Karpas-422 (cell line): ENCODE data around the gene IQSEC1. TPM values are rescaled to one million over a fixed set of nuclear protein-coding genes. Genes with fewer than 3 reads are reported as not detected.

ENCODE experiments used
- DNase-seq: peaks from one replicate; pipeline ENCODE4 v3.0.0-alpha.2; 2015
- H2AFZ ChIP-seq: fragments of 200-600 bp; sonication (generic); 2 replicates; pipeline ENCODE4 v1.6.1; 2014; ENCODE audit warnings: antibody characterized with exemption, low read length, mixed read lengths
- H3K27ac ChIP-seq: fragments of 200-600 bp; sonication (generic); 2 replicates; pipeline ENCODE4 v1.5.1; 2014; ENCODE audit warnings: mild to moderate bottlenecking, low read length, moderate library complexity
- H3K27me3 ChIP-seq: fragments of 200-600 bp; sonication (generic); 2 replicates; pipeline ENCODE4 v1.6.1; 2014; ENCODE audit warnings: low read length, mixed read lengths
- H3K36me3 ChIP-seq: fragments of 200-600 bp; sonication (generic); 2 replicates; pipeline ENCODE4 v1.6.1; 2014; ENCODE audit warnings: low read length, mixed read lengths; ENCODE audit not compliant: insufficient read depth
- H3K4me1 ChIP-seq: fragments of 200-600 bp; sonication (generic); 2 replicates; pipeline ENCODE4 v1.6.1; 2014; ENCODE audit warnings: mild to moderate bottlenecking, low read length, mixed read lengths
- H3K4me2 ChIP-seq: fragments of 200-600 bp; sonication (generic); 2 replicates; pipeline ENCODE4 v1.6.1; 2014; ENCODE audit warnings: low read length, low read depth, mild to moderate bottlenecking; ENCODE audit not compliant: poor library complexity, severe bottlenecking
- H3K4me3 ChIP-seq: fragments of 200-600 bp; sonication (generic); 2 replicates; pipeline ENCODE4 v1.5.1; 2014; ENCODE audit warnings: mild to moderate bottlenecking, antibody characterized with exemption, low read length, mixed read lengths
- H3K79me2 ChIP-seq: fragments of 200-600 bp; sonication (generic); 2 replicates; pipeline ENCODE4 v1.6.1; 2014; ENCODE audit warnings: mild to moderate bottlenecking, low read length, mixed read lengths
- H3K9ac ChIP-seq: fragments of 200-600 bp; sonication (generic); 2 replicates; pipeline ENCODE4 v1.6.0; 2014; ENCODE audit warnings: low read length
- H3K9me2 ChIP-seq: fragments of 200-600 bp; sonication (generic), shearing (Covaris generic); replicated peaks from 2 replicates; pipeline ENCODE4 v1.6.0; 2014; ENCODE audit warnings: mild to moderate bottlenecking, low read length, moderate library complexity; ENCODE audit not compliant: insufficient read depth
- H3K9me3 ChIP-seq: fragments of 300-700, 200-600 bp; sonication (generic); 2 replicates; pipeline ENCODE4 v1.6.1; 2014; ENCODE audit warnings: low read length, mixed read lengths
- H4K20me1 ChIP-seq: fragments of 200-600 bp; sonication (generic); 2 replicates; pipeline ENCODE4 v1.6.1; 2014; ENCODE audit warnings: mild to moderate bottlenecking, antibody characterized with exemption, low read length, low read depth; ENCODE audit not compliant: insufficient read depth
- total RNA-seq: library from RNA; depleted of rRNA; stranded (reverse); fragments of >200 nt; shearing (Covaris generic); gene quantifications from 2 replicates; pipeline ENCODE4 v1.2.3, GENCODE V29; 2014; ENCODE audit warnings: low replicate concordance; rRNA removed

IQSEC1 gene
- 4.7 and 8.2 TPM in 2 replicates for total RNA-seq

DNA sequence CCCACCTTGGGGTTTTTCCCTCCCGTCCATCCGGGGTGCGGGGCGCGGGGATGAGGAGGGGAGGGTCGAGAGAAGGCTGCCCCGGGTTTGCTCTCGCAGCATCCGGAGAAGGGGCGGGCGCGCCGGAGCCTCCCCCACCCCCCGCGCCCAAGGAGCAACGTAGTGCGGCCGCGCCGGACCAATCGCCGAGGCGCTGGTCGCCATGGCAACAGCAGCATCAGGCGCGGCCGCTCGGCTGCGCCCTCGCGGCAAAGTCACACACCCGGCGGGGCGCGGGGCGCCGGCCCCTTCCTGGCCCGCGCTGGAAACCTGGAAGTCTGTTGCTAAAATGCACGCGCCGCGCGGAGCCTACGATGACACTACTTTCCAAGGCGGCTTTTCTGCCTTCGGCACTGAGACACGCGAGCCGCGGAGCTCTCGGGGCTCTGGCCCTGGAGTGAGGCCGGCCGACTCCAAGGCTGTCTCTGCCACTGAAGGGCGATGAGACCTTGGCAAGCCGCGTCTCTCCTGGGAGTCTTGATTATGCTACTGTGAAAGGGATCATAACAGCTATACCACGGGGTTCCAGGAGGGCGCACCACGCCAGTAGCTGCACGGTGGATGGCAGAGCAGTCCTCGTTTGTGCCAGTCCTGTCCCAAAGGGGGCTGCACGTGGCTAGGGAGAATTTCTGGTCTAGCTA, at the start of gene IQSEC1:
Gene IQSEC1 (minus strand): TSS at position 104 of the 680 bp plus-strand sequence. CDS start 415 bp downstream, outside the sequence.
- H3K4me2 ChIP-seq: peak within 1 kb of the TSS; percentile 67
- peak within 1 kb of the TSS; percentile 61 for H3K4me3 ChIP-seq
- H3K27me3 ChIP-seq: no peaks in the 10 kb centered on the region; the same call in 1 of the 2 replicates
- H2AFZ ChIP-seq: no peak within 1 kb of the TSS
- peak; percentile 90 for DNase-seq
- no peaks in the 10 kb centered on the region for H3K79me2 ChIP-seq
- H4K20me1 ChIP-seq: peaks cover 76% of the 10 kb centered on the region
- H3K9me2 ChIP-seq: no peaks in the 10 kb centered on the region
- H3K4me1 ChIP-seq: peaks cover 55% of the 10 kb centered on the region
- no peaks in the 10 kb centered on the region for H3K36me3 ChIP-seq
- no peak within 1 kb of the TSS for H3K27ac ChIP-seq
- peak within 1 kb of the TSS; percentile 53 for H3K9ac ChIP-seq
- no peaks in the 10 kb centered on the region for H3K9me3 ChIP-seq

DNA sequence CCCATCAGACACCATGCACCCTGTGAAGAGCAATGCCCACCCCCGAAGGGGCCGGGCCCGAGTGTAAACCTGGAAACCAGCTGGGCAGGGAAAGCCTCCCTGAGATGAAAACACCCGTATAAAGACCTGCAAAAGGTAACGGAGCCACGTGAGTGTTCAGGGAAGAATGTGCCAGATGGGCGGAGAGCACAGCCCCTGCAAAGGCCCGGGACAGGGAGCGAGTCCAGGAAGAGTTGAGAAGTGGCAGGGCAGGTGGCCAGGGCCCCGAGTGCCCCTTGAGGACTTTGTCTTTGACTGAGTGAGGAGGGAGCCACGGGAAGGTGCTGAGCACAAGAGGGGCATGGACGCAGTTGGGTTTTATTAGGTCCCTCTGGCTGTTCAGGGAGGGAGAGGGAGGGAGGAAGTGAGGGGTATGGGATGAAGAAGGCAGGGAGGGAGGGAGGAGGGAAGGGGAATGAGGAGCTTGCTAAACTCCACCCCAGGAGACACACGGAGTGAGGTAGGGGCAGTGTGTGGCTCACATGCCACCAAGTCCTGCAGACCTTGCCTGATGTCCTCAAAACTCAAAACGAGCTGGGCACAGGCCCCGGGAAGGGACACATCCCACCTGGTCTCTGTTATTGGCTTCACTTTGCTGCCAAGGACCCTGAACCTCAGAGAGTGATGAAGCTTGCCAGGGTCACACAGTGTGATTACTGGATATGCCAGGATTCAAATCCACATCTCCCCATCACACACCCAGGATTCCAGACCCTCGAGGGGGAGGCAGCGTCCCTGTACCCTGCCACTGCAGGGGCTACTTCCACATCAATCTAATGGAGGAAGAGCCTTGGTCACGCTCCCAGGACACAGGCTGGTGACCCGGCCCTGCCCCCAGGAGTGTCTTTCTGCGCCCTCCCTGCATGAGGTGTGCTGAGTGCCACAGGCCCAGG, 49.1 kb upstream of the IQSEC1 start:
- Histone ChIP-seq H3K79me2 (no peaks in the 10 kb centered on the region), H3K4me3 (no peak overlapping the region), H2AFZ (no peak overlapping the region), H3K9ac (no peak overlapping the region), H3K9me3 (no peaks in the 10 kb centered on the region), H3K27ac (no peak overlapping the region), H3K4me2 (no peak overlapping the region), H3K9me2 (no peaks in the 10 kb centered on the region), H3K4me1 (no peaks in the 10 kb centered on the region), H3K36me3 (no peaks in the 10 kb centered on the region), H3K27me3 (no peaks in the 10 kb centered on the region), H4K20me1 (peaks cover 63% of the 10 kb centered on the region)
- DNase-seq: no peak

GRCh38 chr3:13121553-13122001, 48.3 kb upstream of the IQSEC1 start:
- no peaks in the 10 kb centered on the region for H3K9me2 ChIP-seq
- DNase-seq: no peak
- peaks cover 70% of the 10 kb centered on the region for H4K20me1 ChIP-seq
- no peaks in the 10 kb centered on the region for H3K79me2 ChIP-seq
- H3K4me2 ChIP-seq: no peak overlapping the region
- H3K4me1 ChIP-seq: no peaks in the 10 kb centered on the region
- no peaks in the 10 kb centered on the region for H3K9me3 ChIP-seq
- no peak overlapping the region for H3K4me3 ChIP-seq
- no peaks in the 10 kb centered on the region for H3K27me3 ChIP-seq
- H3K27ac ChIP-seq: no peak overlapping the region
- no peaks in the 10 kb centered on the region for H3K36me3 ChIP-seq
- H2AFZ ChIP-seq: no peak overlapping the region
- H3K9ac ChIP-seq: no peak overlapping the region

GRCh38 chr3:13120928-13121552, 47.8 kb upstream of the IQSEC1 start:
- Histone ChIP-seq H3K27me3 (no peaks in the 10 kb centered on the region), H3K4me3 (no peak overlapping the region), H3K79me2 (no peaks in the 10 kb centered on the region), H3K4me2 (no peak overlapping the region), H3K27ac (no peak overlapping the region), H3K4me1 (no peaks in the 10 kb centered on the region), H3K9me2 (no peaks in the 10 kb centered on the region), H3K9ac (no peak overlapping the region), H3K36me3 (no peaks in the 10 kb centered on the region), H2AFZ (no peak overlapping the region), H4K20me1 (peaks cover 68% of the 10 kb centered on the region), H3K9me3 (no peaks in the 10 kb centered on the region)
- DNase-seq: no peak

- H3K9me2 ChIP-seq: no peaks in the 10 kb centered on the region
- no peak overlapping the region for H3K4me2 ChIP-seq
- DNase-seq: no peak
- no peaks in the 10 kb centered on the region for H3K36me3 ChIP-seq
- no peaks in the 10 kb centered on the region for H3K79me2 ChIP-seq
- H3K27ac ChIP-seq: no peak overlapping the region
- peaks cover 72% of the 10 kb centered on the region for H4K20me1 ChIP-seq
- H3K9ac ChIP-seq: no peak overlapping the region
- H3K4me3 ChIP-seq: no peak overlapping the region
- H2AFZ ChIP-seq: no peak overlapping the region
- no peaks in the 10 kb centered on the region for H3K9me3 ChIP-seq
- no peaks in the 10 kb centered on the region for H3K4me1 ChIP-seq
- no peaks in the 10 kb centered on the region for H3K27me3 ChIP-seq
These were observed 47.2 kb upstream of the IQSEC1 start for GRCh38 chr3:13120289-13120927.

DNA sequence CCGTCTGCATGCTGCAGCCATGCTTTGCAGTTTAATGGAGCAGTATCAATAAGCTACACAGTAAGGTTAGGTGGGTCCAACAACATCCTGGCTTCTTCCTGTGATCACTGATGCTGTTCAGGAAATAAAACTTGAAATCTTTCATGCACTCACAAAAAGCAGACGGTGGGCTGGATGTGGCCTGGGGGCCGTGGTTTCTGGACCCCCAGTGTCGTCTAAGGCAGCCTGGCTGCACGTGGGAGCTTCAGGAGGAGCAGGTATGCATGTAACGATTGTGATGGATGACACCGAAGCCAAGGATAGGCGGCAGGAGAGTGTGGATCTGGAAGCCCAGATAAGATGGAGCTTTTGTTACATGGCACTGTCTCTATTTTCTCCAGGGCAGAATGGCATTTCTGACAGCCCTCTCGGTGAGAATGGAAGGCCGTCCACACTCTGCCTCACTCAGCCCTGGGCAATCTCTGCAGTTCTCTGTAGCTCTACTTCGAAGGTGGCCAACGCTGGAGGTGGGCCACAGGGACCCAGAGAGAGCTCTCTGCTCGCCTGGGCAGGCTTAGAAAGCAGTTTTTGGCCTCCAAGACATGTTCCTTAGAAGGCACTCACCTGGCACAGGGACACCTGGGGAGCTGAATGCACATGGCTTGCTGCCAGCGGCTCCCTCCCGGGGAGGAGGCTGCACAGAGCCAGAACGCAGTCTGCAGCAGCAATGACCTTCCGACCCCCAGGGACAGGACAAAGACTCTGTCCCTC, 46.4 kb upstream of the IQSEC1 start:
- Histone ChIP-seq H3K4me1 (no peaks in the 10 kb centered on the region), H3K27ac (no peak overlapping the region), H3K9me3 (no peaks in the 10 kb centered on the region), H3K27me3 (no peaks in the 10 kb centered on the region), H3K9ac (no peak overlapping the region), H3K36me3 (no peaks in the 10 kb centered on the region), H3K79me2 (no peaks in the 10 kb centered on the region), H2AFZ (no peak overlapping the region), H3K4me2 (no peak overlapping the region), H3K9me2 (no peaks in the 10 kb centered on the region), H3K4me3 (no peak overlapping the region), H4K20me1 (peaks cover 76% of the 10 kb centered on the region)
- DNase-seq: no peak

DNA sequence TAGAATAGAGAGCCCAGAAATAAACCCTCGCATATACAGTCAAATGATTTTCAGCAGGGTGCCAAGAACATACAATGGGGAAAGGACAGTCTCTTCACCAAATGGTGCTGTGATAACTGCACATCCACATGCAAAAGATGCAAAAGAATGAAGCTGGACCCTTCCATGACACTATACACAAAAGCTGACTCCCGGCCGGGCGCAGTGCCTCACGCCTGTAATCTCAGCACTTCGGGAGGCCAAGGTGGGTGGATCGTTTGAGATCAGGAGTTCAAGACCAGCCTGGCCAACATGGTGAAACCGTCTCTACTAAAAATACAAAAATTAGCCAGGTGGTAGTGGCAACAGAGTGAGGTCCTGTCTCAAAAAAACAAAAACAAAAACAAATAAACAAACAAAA, 43.2 kb upstream of the IQSEC1 start:
- H3K4me2 ChIP-seq: no peak overlapping the region
- H3K9me3 ChIP-seq: no peaks in the 10 kb centered on the region
- H3K9ac ChIP-seq: no peak overlapping the region
- H3K27ac ChIP-seq: no peak overlapping the region
- H3K4me3 ChIP-seq: no peak overlapping the region
- H3K79me2 ChIP-seq: no peaks in the 10 kb centered on the region
- H3K27me3 ChIP-seq: no peaks in the 10 kb centered on the region
- peaks cover 63% of the 10 kb centered on the region for H4K20me1 ChIP-seq
- no peak for DNase-seq
- H3K36me3 ChIP-seq: no peaks in the 10 kb centered on the region
- no peak overlapping the region for H2AFZ ChIP-seq
- H3K9me2 ChIP-seq: no peaks in the 10 kb centered on the region
- no peaks in the 10 kb centered on the region for H3K4me1 ChIP-seq
